Fibroblast of lung (primary cell): ENCODE measurements around the gene FSD1. TPM values are rescaled to one million over a fixed set of nuclear protein-coding genes. Genes with fewer than 3 reads are reported as not detected.
"Not testable (repeated sequence)": the region's sequence is repeated elsewhere in the genome, so short reads cannot be mapped to it uniquely, and the experiment has no call there.

Experiments used
- DNase-seq, 2 donors: peaks; one replicate each; pipeline versions ENCODE4 v3.0.0 to v3.0.0-alpha.2; 2010; ENCODE audit warnings: low read depth in 2 of 2
- H2AFZ ChIP-seq: 2 replicates; pipeline ENCODE4 v1.5.1; 2012; ENCODE audit warnings: low read length, control low read depth, inconsistent platforms
- H3K27ac ChIP-seq: 2 replicates; pipeline ENCODE4 v1.5.1; 2011; ENCODE audit warnings: low read length, control low read depth; ENCODE audit not compliant: insufficient read depth
- H3K27me3 ChIP-seq: 2 replicates; pipeline ENCODE4 v1.5.1; 2011; ENCODE audit warnings: mild to moderate bottlenecking, low read length; ENCODE audit not compliant: control insufficient read depth, insufficient read depth
- H3K36me3 ChIP-seq: 2 replicates; pipeline ENCODE4 v1.5.1; 2011; ENCODE audit warnings: low read length; ENCODE audit not compliant: control insufficient read depth, insufficient read depth
- H3K4me1 ChIP-seq: 2 replicates; pipeline ENCODE4 v1.5.1; 2011; ENCODE audit warnings: low read length; ENCODE audit not compliant: control insufficient read depth, insufficient read depth; ENCODE audit errors: extremely low read depth
- H3K4me2 ChIP-seq: 2 replicates; pipeline ENCODE4 v1.5.1; 2011; ENCODE audit warnings: low read length, control low read depth; ENCODE audit not compliant: insufficient read depth; ENCODE audit errors: extremely low read depth
- H3K4me3 ChIP-seq, 4 experiments: fragments of 200-600 bp in 1 of 4; sonication (generic) in 1 of 4; replicated peaks in 1 of 4; 2 replicates each; pipeline ENCODE4 v1.5.1; 2011 to 2016; ENCODE audit warnings: low read length in 4 of 4, low read depth in 3 of 4, mild to moderate bottlenecking in 3 of 4, control low read depth in 2 of 4, inconsistent platforms in 1 of 4, mixed read lengths in 1 of 4; ENCODE audit not compliant: insufficient read depth in 1 of 4; ENCODE audit errors: control extremely low read depth in 1 of 4
- H3K79me2 ChIP-seq: 2 replicates; pipeline ENCODE4 v1.5.1; 2012; ENCODE audit warnings: mild to moderate bottlenecking, low read length, inconsistent platforms; ENCODE audit not compliant: control insufficient read depth, insufficient read depth
- H3K9ac ChIP-seq: 2 replicates; pipeline ENCODE4 v1.5.1; 2011; ENCODE audit warnings: mild to moderate bottlenecking, low read length, control low read depth; ENCODE audit not compliant: insufficient read depth
- H3K9me3 ChIP-seq: 2 replicates; pipeline ENCODE4 v1.5.1; 2012; ENCODE audit warnings: low read depth, low read length; ENCODE audit not compliant: control insufficient read depth, insufficient read depth
- H4K20me1 ChIP-seq: 2 replicates; pipeline ENCODE4 v1.5.1; 2011; ENCODE audit warnings: low read length; ENCODE audit not compliant: control insufficient read depth, insufficient read depth; ENCODE audit errors: extremely low read depth
- CTCF ChIP-seq, 2 donors: IDR thresholded peaks in 1 of 2; conservative IDR thresholded peaks in 1 of 2; 1 replicate in 1 of 2; 2 replicates in 1 of 2; pipeline ENCODE4 v1.5.1; 2011 to 2012; ENCODE audit warnings: low read length in 2 of 2, control low read depth in 1 of 2, inconsistent platforms in 1 of 2, low read depth in 1 of 2, mild to moderate bottlenecking in 1 of 2
- EZH2 ChIP-seq: IDR thresholded peaks from 2 replicates; pipeline ENCODE4 v1.5.1; 2012; ENCODE audit warnings: low read length, control low read depth, mild to moderate bottlenecking; ENCODE audit errors: missing control alignments
- polyA plus RNA-seq, 2 donors: library from polyadenylated mRNA; depleted of rRNA in 1 of 2; stranded (reverse) in 1 of 2; unstranded in 1 of 2; fragments of >200 nt; gene quantifications; 2 replicates each; pipeline ENCODE4 v1.2.1, GENCODE V29; 2011 to 2012; ENCODE audit warnings: missing spikeins in 1 of 2
- total RNA-seq: library from RNA; depleted of rRNA; stranded (reverse); fragments of >200 nt; gene quantifications from 2 replicates; pipeline ENCODE4 v1.2.1, GENCODE V29; 2014

The FSD1 gene
- total and polyA plus RNA-seq, 2 donors (not counting 1 experiment from before 2014, with no cell fraction given): 4.6 to 10.1 TPM

GRCh38 chr19:4284974-4285373, 19.4 kb upstream of the FSD1 start:
- no peak for DNase-seq
- Histone ChIP-seq H3K27me3 (peaks cover 3% of the 10 kb centered on the region), H3K4me1 (no peaks in the 10 kb centered on the region), H4K20me1 (no peaks in the 10 kb centered on the region), H2AFZ (no peak overlapping the region), H3K27ac (no peak overlapping the region), H3K79me2 (no peaks in the 10 kb centered on the region), H3K9me3 (no peaks in the 10 kb centered on the region), H3K9ac (no peak overlapping the region), H3K4me2 (no peak overlapping the region), H3K36me3 (no peaks in the 10 kb centered on the region), H3K4me3 (no peak overlapping the region)
- TF ChIP-seq EZH2 (no peak), CTCF (conservative IDR thresholded peaks at IDR 0.05 in 1 of 2, IDR thresholded peaks at IDR 0.05 in 1 of 2; ENCODE audit: low read depth in 1 of 2, low read length in 2 of 2) (no peak)

GRCh38 chr19:4286141-4286540, 18.3 kb upstream of the FSD1 start:
- not testable (repeated sequence) for H3K4me3 ChIP-seq, H3K79me2 ChIP-seq, H3K4me2 ChIP-seq, H3K9ac ChIP-seq, H3K4me1 ChIP-seq, H3K27ac ChIP-seq, H3K9me3 ChIP-seq, H4K20me1 ChIP-seq, H3K36me3 ChIP-seq, DNase-seq, H3K27me3 ChIP-seq, H2AFZ ChIP-seq

GRCh38 chr19:4288091-4288777, 16.2 kb upstream of the FSD1 start:
- no peak overlapping the region for H3K4me3 ChIP-seq
- no peak for TF ChIP-seq CTCF (conservative IDR thresholded peaks at IDR 0.05 in 1 of 2, IDR thresholded peaks at IDR 0.05 in 1 of 2; ENCODE audit: low read depth in 1 of 2, low read length in 2 of 2)
- TF ChIP-seq EZH2: no peak
- no peaks in the 10 kb centered on the region for H3K4me1 ChIP-seq
- H3K27ac ChIP-seq: no peak overlapping the region
- H3K9me3 ChIP-seq: no peaks in the 10 kb centered on the region
- no peak overlapping the region for H3K9ac ChIP-seq
- H2AFZ ChIP-seq: no peak overlapping the region
- no peaks in the 10 kb centered on the region for H3K27me3 ChIP-seq
- no peaks in the 10 kb centered on the region for H3K36me3 ChIP-seq
- no peak for DNase-seq
- H3K4me2 ChIP-seq: no peak overlapping the region
- H4K20me1 ChIP-seq: no peaks in the 10 kb centered on the region
- no peaks in the 10 kb centered on the region for H3K79me2 ChIP-seq
